ENCODE data around the gene P2RY4.
"Not testable (repeated sequence)": the region's sequence is repeated elsewhere in the genome, so short reads cannot be mapped to it uniquely, and the experiment has no call there.

P2RY4 gene

GRCh38 chrX:70243601-70244000 lies 16.4 kb downstream of the P2RY4 start:
- peak; percentile 51 for DNase-seq (ENCODE audit: low read depth)

GRCh38 chrX:70241501-70241900 lies 18.5 kb downstream of the P2RY4 start:
- DNase-seq (ENCODE audit: low read depth): no peak

- DNase-seq (ENCODE audit: low read depth): no peak
Observed at GRCh38 chrX:70240751-70241150, 19.3 kb downstream of the P2RY4 start.

GRCh38 chrX:70234355-70234754 lies 25.6 kb downstream of the P2RY4 start, which contains the start of gene AWAT1:
Gene AWAT1, plus strand, starts transcription at chrX:70234655. Its CDS starts 41 bp downstream, at chrX:70234696.
- DNase-seq (ENCODE audit: low read depth): peak; percentile 18

- DNase-seq (ENCODE audit: low read depth): no peak
Observed at GRCh38 chrX:70231666-70232065, 28.3 kb downstream of the P2RY4 start.

GRCh38 chrX:70226687-70227086 lies 33.3 kb downstream of the P2RY4 start:
- no peak for DNase-seq (ENCODE audit: low read depth)

- no peak for DNase-seq (ENCODE audit: low read depth)
Observed at GRCh38 chrX:70226048-70226447, 34.0 kb downstream of the P2RY4 start.

- no peak for DNase-seq (ENCODE audit: low read depth)
Observed at GRCh38 chrX:70219938-70220764, 39.9 kb downstream of the P2RY4 start.

GRCh38 chrX:70209570-70209969 lies 50.4 kb downstream of the P2RY4 start:
- not testable (repeated sequence) for DNase-seq (ENCODE audit: low read depth)

- no peak for DNase-seq (ENCODE audit: low read depth)
Observed at GRCh38 chrX:70208479-70208878, 51.5 kb downstream of the P2RY4 start.

Measured in ELR (cell line).